Activated CD4-positive, alpha-beta T cell treated with anti-CD3 and anti-CD28 coated beads, Interleukin-2, Interleukin-4, amounts not matched to agents 100 ng/mL and 50 ng/mL, durations not matched to agents 16 hours and 8 hours (primary cell): ENCODE measurements around the gene TMEM62.
"Not testable (repeated sequence)": the region's sequence is repeated elsewhere in the genome, so short reads cannot be mapped to it uniquely, and the experiment has no call there.

Experiments used
- DNase-seq: peaks from one replicate; pipeline ENCODE4 v3.0.0-alpha.2; 2020; ENCODE audit warnings: low spot score

The TMEM62 gene

GRCh38 chr15:43209059-43209824 is 75.9 kb downstream of the TMEM62 start:
- no peak for DNase-seq

GRCh38 chr15:43210172-43210745 is 76.9 kb downstream of the TMEM62 start:
- no peak for DNase-seq

- DNase-seq, result no peak
These were observed 77.4 kb downstream of the TMEM62 start for GRCh38 chr15:43210807-43211206.

- no peak for DNase-seq
These were observed 77.9 kb downstream of the TMEM62 start for GRCh38 chr15:43211224-43211735.

GRCh38 chr15:43212299-43212698 is 78.9 kb downstream of the TMEM62 start:
- DNase-seq, result no peak

GRCh38 chr15:43212951-43213350 is 79.6 kb downstream of the TMEM62 start:
- no peak for DNase-seq

- no peak for DNase-seq
These were observed 80.1 kb downstream of the TMEM62 start for GRCh38 chr15:43213466-43213865.

GRCh38 chr15:43214169-43214568 is 80.8 kb downstream of the TMEM62 start:
- DNase-seq, result no peak

GRCh38 chr15:43214592-43215295 is 81.4 kb downstream of the TMEM62 start:
- no peak for DNase-seq

GRCh38 chr15:43215961-43216360 is 82.6 kb downstream of the TMEM62 start:
- no peak for DNase-seq

GRCh38 chr15:43218908-43219706 is 85.7 kb downstream of the TMEM62 start:
- no peak for DNase-seq

GRCh38 chr15:43219929-43220928 is 86.8 kb downstream of the TMEM62 start:
- DNase-seq, result no peak

GRCh38 chr15:43220991-43221403 is 87.6 kb downstream of the TMEM62 start, which contains the start of gene EPB42:
TSS of gene EPB42 (minus strand) at chr15:43221018. CDS start at chr15:43220825, 193 bp downstream.
- DNase-seq, result no peak

GRCh38 chr15:43221422-43221821 is 88.0 kb downstream of the TMEM62 start:
- DNase-seq, result no peak

- DNase-seq, result peak; percentile 82
These were observed 92.0 kb downstream of the TMEM62 start for GRCh38 chr15:43225201-43225949.

- DNase-seq, result not testable (repeated sequence)
These were observed 92.5 kb downstream of the TMEM62 start for GRCh38 chr15:43225950-43226255.

- no peak for DNase-seq
These were observed 93.3 kb downstream of the TMEM62 start for GRCh38 chr15:43226436-43227305.

- DNase-seq, result no peak
These were observed 96.6 kb downstream of the TMEM62 start for GRCh38 chr15:43229977-43230376.

GRCh38 chr15:43230640-43231115 is 97.3 kb downstream of the TMEM62 start:
- no peak for DNase-seq
